ENCODE results near the gene SLIT1.

SLIT1 gene

GRCh38 chr10:97016728-97017473 is 168.9 kb downstream of the SLIT1 start:
- Histone ChIP-seq H3K36me3 (no peaks in the 10 kb centered on the region), H3K4me3 (ENCODE audit: low read depth in 1 of 2, low read length in 1 of 2) (no peak overlapping the region), H3K27me3 (no peaks in the 10 kb centered on the region), H3K9me3 (no peaks in the 10 kb centered on the region), H3K4me1 (ENCODE audit: control insufficient read depth in 1 of 2, insufficient read depth in 1 of 2, low read depth in 1 of 2, low read length in 1 of 2) (no peaks in the 10 kb centered on the region), H3K27ac (no peak overlapping the region)
- no peak for TF ChIP-seq CTCF (IDR thresholded peaks at IDR 0.05)

GRCh38 chr10:97015240-97015639 is 170.5 kb downstream of the SLIT1 start:
- no peak overlapping the region for H3K27ac ChIP-seq
- no peaks in the 10 kb centered on the region for H3K4me1 ChIP-seq (ENCODE audit: control insufficient read depth in 1 of 2, insufficient read depth in 1 of 2, low read depth in 1 of 2, low read length in 1 of 2)
- no peaks in the 10 kb centered on the region for H3K36me3 ChIP-seq
- TF ChIP-seq CTCF (IDR thresholded peaks at IDR 0.05) = no peak
- H3K4me3 ChIP-seq (ENCODE audit: low read depth in 1 of 2, low read length in 1 of 2) = no peak overlapping the region
- H3K27me3 ChIP-seq = no peaks in the 10 kb centered on the region
- no peaks in the 10 kb centered on the region for H3K9me3 ChIP-seq

- H3K27me3 ChIP-seq = no peaks in the 10 kb centered on the region
- no peaks in the 10 kb centered on the region for H3K9me3 ChIP-seq
- no peak overlapping the region for H3K27ac ChIP-seq
- no peaks in the 10 kb centered on the region for H3K4me1 ChIP-seq (ENCODE audit: control insufficient read depth in 1 of 2, insufficient read depth in 1 of 2, low read depth in 1 of 2, low read length in 1 of 2)
- H3K4me3 ChIP-seq (ENCODE audit: low read depth in 1 of 2, low read length in 1 of 2) = no peak overlapping the region
- H3K36me3 ChIP-seq = no peaks in the 10 kb centered on the region
- no peak for TF ChIP-seq CTCF (IDR thresholded peaks at IDR 0.05)
These were observed 171.8 kb downstream of the SLIT1 start for GRCh38 chr10:97013983-97014382.

GRCh38 chr10:97013568-97013967 is 172.2 kb downstream of the SLIT1 start:
- Histone ChIP-seq H3K36me3 (no peaks in the 10 kb centered on the region), H3K27me3 (no peaks in the 10 kb centered on the region), H3K4me1 (ENCODE audit: control insufficient read depth in 1 of 2, insufficient read depth in 1 of 2, low read depth in 1 of 2, low read length in 1 of 2) (no peaks in the 10 kb centered on the region), H3K4me3 (ENCODE audit: low read depth in 1 of 2, low read length in 1 of 2) (no peak overlapping the region), H3K9me3 (no peaks in the 10 kb centered on the region), H3K27ac (no peak overlapping the region)
- TF ChIP-seq CTCF (IDR thresholded peaks at IDR 0.05) = no peak

- no peak for TF ChIP-seq CTCF (IDR thresholded peaks at IDR 0.05)
- Histone ChIP-seq H3K27me3 (no peaks in the 10 kb centered on the region), H3K4me3 (ENCODE audit: low read depth in 1 of 2, low read length in 1 of 2) (no peak overlapping the region), H3K9me3 (peaks cover 7% of the 10 kb centered on the region), H3K27ac (no peak overlapping the region), H3K4me1 (ENCODE audit: control insufficient read depth in 1 of 2, insufficient read depth in 1 of 2, low read depth in 1 of 2, low read length in 1 of 2) (no peaks in the 10 kb centered on the region), H3K36me3 (no peaks in the 10 kb centered on the region)
These were observed 173.3 kb downstream of the SLIT1 start for GRCh38 chr10:97012470-97012869.
